Fibroblast of skin of right quadriceps (primary cell): ENCODE results near the gene ZFP36L1.

Experiments used
- DNase-seq: peaks from one replicate; pipeline ENCODE4 v3.0.0-alpha.2; 2013

ZFP36L1 gene

GRCh38 chr14:68792979-68793733 lies at the start of gene ZFP36L1:
TSS of gene ZFP36L1 (minus strand) at chr14:68793067. CDS start at chr14:68792938, 129 bp downstream.
- DNase-seq, result peak; percentile 99

GRCh38 chr14:68842298-68842697 lies 49.4 kb upstream of the ZFP36L1 start:
- no peak for DNase-seq

- peak; percentile 52 for DNase-seq
These were observed 48.3 kb upstream of the ZFP36L1 start for GRCh38 chr14:68841016-68841809.

- DNase-seq, result no peak
These were observed 47.6 kb upstream of the ZFP36L1 start for GRCh38 chr14:68840454-68840853.

- DNase-seq, result no peak
These were observed 43.2 kb upstream of the ZFP36L1 start for GRCh38 chr14:68836082-68836481.

GRCh38 chr14:68834816-68835215 lies 41.9 kb upstream of the ZFP36L1 start:
- DNase-seq, result no peak

- no peak for DNase-seq
These were observed 35.8 kb upstream of the ZFP36L1 start for GRCh38 chr14:68828698-68829097.

- no peak for DNase-seq
These were observed 32.9 kb upstream of the ZFP36L1 start for GRCh38 chr14:68825729-68826128.

- DNase-seq, result peak; percentile 63
These were observed 31.9 kb upstream of the ZFP36L1 start for GRCh38 chr14:68824517-68825347.

GRCh38 chr14:68824207-68824516 lies 31.3 kb upstream of the ZFP36L1 start:
- DNase-seq, result no peak

- DNase-seq, result no peak
These were observed 30.8 kb upstream of the ZFP36L1 start for GRCh38 chr14:68823434-68824206.

- no peak for DNase-seq
These were observed 30.1 kb upstream of the ZFP36L1 start for GRCh38 chr14:68822926-68823325.

GRCh38 chr14:68822132-68822651 lies 29.3 kb upstream of the ZFP36L1 start:
- DNase-seq, result no peak

- DNase-seq, result no peak
These were observed 28.3 kb upstream of the ZFP36L1 start for GRCh38 chr14:68820999-68821683.

GRCh38 chr14:68820536-68820935 lies 27.7 kb upstream of the ZFP36L1 start:
- no peak for DNase-seq

- DNase-seq, result no peak
These were observed 27.3 kb upstream of the ZFP36L1 start for GRCh38 chr14:68820119-68820518.

GRCh38 chr14:68819260-68819691 lies 26.4 kb upstream of the ZFP36L1 start:
- DNase-seq, result peak; percentile 69

- no peak for DNase-seq
These were observed 24.8 kb upstream of the ZFP36L1 start for GRCh38 chr14:68817506-68818212.

- DNase-seq, result no peak
These were observed 24.1 kb upstream of the ZFP36L1 start for GRCh38 chr14:68816943-68817430.

- DNase-seq, result peak; percentile 93
These were observed 23.5 kb upstream of the ZFP36L1 start for GRCh38 chr14:68816183-68816942.
